NCI-H146 (cell line): Measurements from ENCODE around the gene KIAA0825.
A peak's percentile ranks its signal among the peaks of the same experiment; 100 is the strongest.
"Not testable (repeated sequence)": the region's sequence is repeated elsewhere in the genome, so short reads cannot be mapped to it uniquely, and the experiment has no call there.

Experiments used
- DNase-seq: peaks from one replicate; lab custom pipeline; 2025; lab: John Stamatoyannopoulos, UW

KIAA0825 gene

DNA sequence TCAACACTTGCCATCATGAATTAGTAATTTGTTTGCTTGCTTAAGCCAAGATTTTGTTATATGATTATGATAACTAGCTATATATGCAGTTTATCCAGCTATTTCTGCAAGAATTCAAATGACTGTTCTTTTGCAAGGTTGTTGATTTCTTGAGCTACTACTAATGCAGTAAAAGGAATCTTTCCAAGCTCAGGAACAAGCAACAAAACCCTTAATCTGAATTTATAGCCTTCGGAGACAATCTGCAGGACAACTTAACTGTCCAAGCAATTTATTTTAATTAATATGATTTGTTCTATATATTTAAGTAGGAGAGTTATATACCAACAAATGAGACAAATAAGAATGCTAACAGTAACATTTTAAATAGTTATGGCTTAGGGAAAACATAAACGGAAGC lies 450.3 kb downstream of the KIAA0825 start:
- DNase-seq: no peak

- no peak for DNase-seq
Measured at GRCh38 chr5:94161801-94162200, 456.6 kb downstream of the KIAA0825 start.

- no peak for DNase-seq
Measured at GRCh38 chr5:94159144-94159543, 459.3 kb downstream of the KIAA0825 start.

DNA sequence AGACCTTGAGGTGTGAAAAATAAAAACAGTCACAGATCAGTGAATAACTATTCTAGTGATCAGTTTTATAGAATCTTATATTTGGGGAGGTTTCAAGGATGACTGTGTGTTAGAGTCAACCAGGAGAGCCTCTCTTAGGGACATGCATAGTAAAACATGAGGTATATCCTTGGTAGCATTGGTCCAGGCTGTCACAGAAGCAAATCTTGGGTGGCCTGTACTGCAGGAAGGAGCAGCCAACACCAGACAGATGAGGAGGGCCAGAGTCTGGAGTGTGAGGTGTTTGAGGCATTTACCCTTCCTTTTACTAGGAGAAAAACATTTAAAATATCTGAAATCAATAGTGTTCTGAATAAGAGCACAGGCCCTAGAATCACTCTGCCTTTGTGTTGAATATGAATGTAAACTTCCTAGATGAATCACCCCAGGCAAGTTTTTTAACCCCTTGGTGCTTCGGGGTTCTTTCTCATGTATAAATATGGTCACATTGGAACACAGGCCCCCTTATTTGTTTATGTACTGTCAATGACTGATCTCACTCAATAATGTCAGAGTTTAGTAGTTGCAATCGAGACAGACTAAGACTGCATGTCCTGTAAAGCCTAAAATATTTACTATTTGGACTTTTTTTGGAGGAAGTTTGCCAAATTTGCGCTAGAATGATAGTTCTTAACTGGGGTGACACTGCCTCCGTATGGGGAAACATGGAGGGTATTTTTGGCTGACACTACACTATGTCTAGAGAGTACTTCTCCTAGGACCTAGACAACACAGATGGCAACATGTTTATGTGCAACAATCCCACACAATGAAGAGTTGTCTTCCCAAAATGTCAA lies 460.5 kb downstream of the KIAA0825 start:
- no peak for DNase-seq

DNA sequence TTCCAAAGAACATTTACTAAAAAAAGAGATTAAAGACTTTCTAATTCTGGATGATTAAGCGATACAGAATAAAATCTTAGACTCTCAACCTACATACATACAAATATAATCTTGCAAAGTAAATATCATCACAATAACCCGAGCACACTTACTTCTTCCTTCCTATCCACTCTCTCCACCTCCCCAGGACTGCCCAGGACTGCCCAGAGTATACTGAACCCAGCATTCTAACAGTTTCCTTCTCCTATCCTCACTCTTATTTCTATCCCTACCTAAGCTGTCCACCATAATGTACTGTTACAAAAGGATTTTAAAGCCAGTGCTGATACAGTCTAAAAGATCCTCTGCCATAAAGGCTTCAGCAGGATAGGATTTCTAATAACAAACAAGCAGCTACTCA lies 463.7 kb downstream of the KIAA0825 start:
- no peak for DNase-seq

DNA sequence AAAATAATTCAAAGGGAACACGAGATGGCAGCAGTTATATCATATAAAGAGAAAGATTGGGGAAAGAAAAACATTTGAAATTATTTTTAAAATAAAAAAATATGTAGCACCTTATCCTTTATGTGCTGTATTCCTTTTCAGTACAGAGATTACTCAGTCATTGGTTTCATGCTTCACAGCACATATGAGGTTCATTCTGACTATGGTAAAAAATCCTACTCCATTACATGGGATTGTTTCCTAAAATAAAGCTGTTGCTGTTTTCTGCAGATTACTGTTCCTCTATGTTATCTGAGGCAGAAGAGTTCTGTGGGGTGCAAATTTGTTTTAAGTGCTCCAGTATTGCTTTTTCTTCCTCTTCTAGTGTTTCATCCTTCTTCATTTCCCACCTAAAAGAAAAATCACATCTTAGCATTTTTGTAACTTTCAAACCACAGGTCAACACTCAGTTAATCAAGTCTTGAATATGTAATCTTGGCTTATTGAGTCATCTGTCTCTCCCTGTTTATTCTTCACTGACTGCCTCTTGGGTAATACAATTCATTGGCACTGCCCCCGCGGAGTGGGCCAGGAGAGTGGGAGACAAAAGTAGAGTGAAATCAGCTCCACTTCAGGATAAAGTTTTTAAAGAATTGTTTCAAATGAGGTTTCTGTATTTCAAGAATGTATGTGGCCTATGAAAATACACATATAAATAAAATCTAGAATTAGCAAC lies 464.5 kb downstream of the KIAA0825 start:
- no peak for DNase-seq

- not testable (repeated sequence) for DNase-seq
Measured at GRCh38 chr5:94143621-94144020, 474.8 kb downstream of the KIAA0825 start.

GRCh38 chr5:94140300-94140699 lies 478.1 kb downstream of the KIAA0825 start:
- DNase-seq: no peak

DNA sequence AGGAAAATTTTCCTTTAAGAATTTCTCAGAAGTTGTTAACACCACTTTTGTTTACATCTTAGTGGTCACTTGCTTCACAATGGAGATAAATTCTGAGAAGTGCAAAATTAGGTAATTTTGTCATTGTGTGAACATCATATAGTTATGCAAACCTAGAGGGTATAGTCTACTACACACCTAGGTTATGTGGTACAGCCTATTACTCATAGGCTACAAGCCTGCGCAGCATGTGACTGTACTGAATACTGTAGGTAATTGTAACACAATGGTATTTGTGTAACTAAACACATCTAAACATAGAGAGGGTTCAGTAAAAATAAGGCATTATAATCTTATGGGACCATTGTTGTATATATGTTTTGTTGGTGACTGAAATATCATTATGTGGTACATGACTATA lies 488.3 kb downstream of the KIAA0825 start:
- DNase-seq: no peak

GRCh38 chr5:94125107-94125506 lies 493.3 kb downstream of the KIAA0825 start:
- no peak for DNase-seq

DNA sequence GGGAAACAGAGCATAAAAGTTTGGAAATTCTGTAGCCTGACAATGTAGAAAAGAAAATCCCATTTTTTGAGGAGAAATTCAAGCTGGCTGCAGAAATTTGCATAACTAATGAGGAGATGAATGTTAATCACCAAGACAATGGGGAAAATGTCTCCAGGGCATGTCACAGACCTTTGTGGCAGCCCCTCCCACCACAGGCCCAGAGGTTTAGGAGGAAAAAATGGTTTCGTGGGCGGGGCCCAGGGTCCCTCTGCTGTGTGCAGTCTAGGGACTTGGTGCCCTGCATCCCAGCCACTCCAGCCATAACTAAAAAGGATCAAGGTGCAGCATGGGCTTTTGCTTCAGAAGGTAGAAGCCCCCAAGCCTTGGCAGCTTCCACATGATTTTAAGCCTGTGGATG lies 502.1 kb downstream of the KIAA0825 start:
- not testable (repeated sequence) for DNase-seq

DNA sequence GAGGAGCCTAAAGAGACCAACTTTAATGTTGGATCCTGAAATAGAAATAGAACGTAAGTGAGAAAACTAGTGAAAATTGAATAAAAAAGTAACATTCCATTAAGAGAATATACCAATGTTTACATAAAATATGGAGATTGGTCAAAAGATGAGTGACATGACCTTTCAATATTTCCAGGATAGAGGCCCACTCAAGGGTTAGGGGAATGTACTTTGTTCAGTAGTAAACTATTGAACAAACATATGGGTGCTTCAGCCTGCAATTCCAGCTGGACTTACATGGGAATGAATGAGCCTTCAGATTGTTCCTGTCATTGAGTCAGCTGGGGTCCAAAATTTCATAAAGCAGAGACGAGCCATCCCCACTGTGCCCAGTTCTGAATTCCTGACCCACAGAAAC lies 505.3 kb downstream of the KIAA0825 start:
- no peak for DNase-seq

- peak; percentile 94 for DNase-seq
Measured at GRCh38 chr5:94111209-94112004, 507.0 kb downstream of the KIAA0825 start.

DNA sequence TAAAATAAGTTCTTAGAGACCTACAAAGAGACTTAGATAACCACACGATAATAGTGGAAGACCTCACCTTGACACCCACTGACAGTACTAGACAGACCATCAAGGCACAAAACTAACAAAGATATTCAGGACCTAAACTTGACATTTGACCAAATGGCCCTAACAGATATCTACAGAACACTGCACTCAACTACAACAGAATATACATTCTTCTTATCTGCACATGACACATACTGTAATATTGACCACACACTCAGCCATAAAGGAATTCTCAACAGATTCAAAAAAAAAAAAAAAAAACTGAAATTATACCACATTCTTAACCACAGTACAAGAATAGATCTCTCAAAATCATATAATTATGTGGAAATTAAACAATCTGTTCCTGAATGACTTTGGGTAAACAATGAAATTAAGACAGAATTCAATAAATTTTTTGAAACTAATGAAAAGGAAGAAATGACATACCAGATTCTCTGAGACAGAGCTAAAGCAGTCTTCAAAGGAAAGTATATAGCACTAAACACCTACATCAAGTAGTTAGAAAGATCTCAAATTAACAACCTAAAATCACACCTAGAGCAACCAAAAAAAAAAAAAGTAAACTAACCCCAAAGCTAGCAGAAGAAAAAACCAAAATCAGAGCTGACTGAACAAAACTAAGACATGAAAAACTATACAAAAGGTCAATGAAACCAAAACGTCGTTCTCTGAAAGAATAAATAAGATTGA lies 514.7 kb downstream of the KIAA0825 start:
- no peak for DNase-seq
